ENCODE measurements around the gene KCNF1.

KCNF1 gene

GRCh38 chr2:10880586-10881321 lies 31.0 kb upstream of the KCNF1 start:
- DNase-seq = no peak

GRCh38 chr2:10882568-10882967 lies 29.2 kb upstream of the KCNF1 start:
- DNase-seq = no peak

- no peak for DNase-seq
Measured at GRCh38 chr2:10883066-10883465, 28.7 kb upstream of the KCNF1 start.

GRCh38 chr2:10883801-10884478 lies 27.8 kb upstream of the KCNF1 start:
- no peak for DNase-seq

- peak; percentile 20 for DNase-seq
Measured at GRCh38 chr2:10884574-10884975, 27.2 kb upstream of the KCNF1 start.

GRCh38 chr2:10885094-10885860 lies 26.5 kb upstream of the KCNF1 start:
- DNase-seq = no peak

GRCh38 chr2:10887476-10887875 lies 24.3 kb upstream of the KCNF1 start:
- no peak for DNase-seq

GRCh38 chr2:10889651-10890215 lies 22.0 kb upstream of the KCNF1 start:
- DNase-seq = no peak

- DNase-seq = no peak
Measured at GRCh38 chr2:10890706-10891270, 20.9 kb upstream of the KCNF1 start.

- no peak for DNase-seq
Measured at GRCh38 chr2:10891390-10891789, 20.3 kb upstream of the KCNF1 start.

- DNase-seq = no peak
Measured at GRCh38 chr2:10891848-10892247, 19.9 kb upstream of the KCNF1 start.

GRCh38 chr2:10892316-10892715 lies 19.4 kb upstream of the KCNF1 start:
- no peak for DNase-seq

- DNase-seq = no peak
Measured at GRCh38 chr2:10892796-10893350, 18.9 kb upstream of the KCNF1 start.

GRCh38 chr2:10894264-10894935 lies 17.3 kb upstream of the KCNF1 start:
- DNase-seq = no peak

- DNase-seq = no peak
Measured at GRCh38 chr2:10895231-10895630, 16.5 kb upstream of the KCNF1 start.

GRCh38 chr2:10897956-10898355 lies 13.8 kb upstream of the KCNF1 start:
- no peak for DNase-seq

GRCh38 chr2:10900216-10901109 lies 11.3 kb upstream of the KCNF1 start:
- no peak for DNase-seq

GRCh38 chr2:10901160-10901939 lies 10.4 kb upstream of the KCNF1 start:
- no peak for DNase-seq

GRCh38 chr2:10903861-10904210 lies 7.9 kb upstream of the KCNF1 start:
- no peak for DNase-seq

GRCh38 chr2:10904455-10904854 lies 7.3 kb upstream of the KCNF1 start:
- DNase-seq = no peak
